Activated CD4-positive, CD25-positive, alpha-beta regulatory T cell treated with anti-CD3 and anti-CD28 coated beads, Interleukin-2, amount 50 U/mL, for 72 hours (primary cell): ENCODE measurements around the gene GLB1L3.

Source experiments
- DNase-seq: peaks from one replicate; pipeline ENCODE4 v3.0.0; 2021

Gene GLB1L3

DNA sequence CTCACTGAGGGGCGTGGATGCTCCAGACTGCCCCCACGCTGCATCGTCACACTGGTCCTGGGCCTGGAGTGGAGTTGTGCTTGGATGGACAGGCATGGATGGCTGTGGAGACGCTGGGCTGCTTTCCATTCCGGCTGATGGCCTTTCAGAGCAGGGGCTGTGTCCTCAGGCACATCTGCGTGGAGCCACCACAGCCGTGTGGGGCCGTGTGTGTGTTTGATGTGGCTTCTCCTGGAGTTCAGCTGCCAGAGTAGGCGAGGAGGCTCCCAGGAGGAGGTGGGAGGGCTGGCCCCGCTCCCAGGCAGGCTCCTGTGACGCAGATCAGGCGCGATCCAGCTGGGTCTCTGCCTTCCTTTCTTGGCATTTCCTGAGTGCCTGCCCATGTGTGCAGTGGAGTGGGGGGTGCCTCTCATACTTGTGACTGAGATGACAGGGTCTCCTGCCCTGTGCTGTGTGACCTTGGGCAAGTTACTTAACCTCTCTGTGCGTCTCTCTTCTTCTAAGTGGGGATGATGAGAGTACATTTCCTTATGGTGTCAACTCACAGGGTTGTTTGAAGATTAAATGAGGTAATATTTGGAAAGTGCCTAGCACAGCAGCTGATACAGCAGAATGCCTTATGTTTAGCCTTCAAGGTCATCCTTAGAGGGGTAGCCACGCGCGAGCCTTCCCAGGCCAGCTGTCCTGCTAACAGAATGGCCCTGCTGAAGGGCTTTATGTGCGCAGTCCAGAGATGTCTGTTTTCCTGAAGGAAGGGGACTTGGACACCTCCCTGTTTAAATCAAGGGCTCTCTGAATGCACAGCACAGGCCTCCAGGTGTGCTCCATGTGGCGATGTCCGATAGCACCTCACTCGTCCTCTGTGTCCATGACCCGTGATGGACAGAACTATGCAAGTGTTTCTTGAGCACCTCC is 89.1 kb downstream of the GLB1L3 start:
- DNase-seq, result no peak

DNA sequence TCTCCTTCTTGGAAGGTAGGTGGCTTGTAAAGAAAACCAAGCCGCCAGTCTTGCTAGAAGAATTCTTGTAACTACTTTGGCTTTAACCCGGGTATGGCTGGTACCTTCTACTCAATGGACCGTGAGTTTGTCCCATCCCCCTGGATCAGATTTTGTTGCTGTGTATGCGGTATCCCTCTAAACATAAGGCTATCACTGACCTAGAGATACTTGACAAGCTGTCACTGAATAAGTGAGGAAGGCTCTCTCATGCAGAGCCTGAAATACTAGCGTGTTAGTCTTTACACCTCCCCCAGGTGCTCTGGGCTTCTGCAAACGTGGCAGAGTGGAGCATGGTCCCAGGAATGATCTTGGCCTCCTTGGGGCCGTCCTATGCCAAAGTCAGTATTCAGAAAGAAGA is 90.1 kb downstream of the GLB1L3 start:
- DNase-seq, result no peak

DNA sequence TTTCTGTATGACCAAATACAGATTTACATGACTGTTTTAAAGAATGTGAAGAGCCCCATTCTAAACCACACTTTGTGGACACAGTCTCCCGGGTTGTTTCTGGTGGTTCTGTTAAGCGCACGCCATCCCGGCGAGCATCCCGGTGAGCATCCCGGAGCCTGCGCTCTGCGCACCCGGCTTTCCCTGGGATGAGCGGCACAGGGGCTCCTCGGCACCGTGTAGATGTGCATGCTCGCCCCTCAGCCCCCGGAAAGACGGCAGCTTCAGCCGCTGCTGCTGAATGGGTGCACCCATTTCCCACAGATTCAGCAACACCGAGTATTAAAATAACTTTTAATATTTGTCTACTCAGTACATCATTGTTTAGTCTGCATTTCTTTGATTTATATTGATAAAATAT is 91.6 kb downstream of the GLB1L3 start:
- no peak for DNase-seq
